ENCODE results near the gene PSME1. TPM values are rescaled to one million over a fixed set of nuclear protein-coding genes. Genes with fewer than 3 reads are reported as not detected.

The PSME1 gene
- total and polyA plus RNA-seq, 4 donors, result 63.3 to 237 (median 101) TPM

DNA sequence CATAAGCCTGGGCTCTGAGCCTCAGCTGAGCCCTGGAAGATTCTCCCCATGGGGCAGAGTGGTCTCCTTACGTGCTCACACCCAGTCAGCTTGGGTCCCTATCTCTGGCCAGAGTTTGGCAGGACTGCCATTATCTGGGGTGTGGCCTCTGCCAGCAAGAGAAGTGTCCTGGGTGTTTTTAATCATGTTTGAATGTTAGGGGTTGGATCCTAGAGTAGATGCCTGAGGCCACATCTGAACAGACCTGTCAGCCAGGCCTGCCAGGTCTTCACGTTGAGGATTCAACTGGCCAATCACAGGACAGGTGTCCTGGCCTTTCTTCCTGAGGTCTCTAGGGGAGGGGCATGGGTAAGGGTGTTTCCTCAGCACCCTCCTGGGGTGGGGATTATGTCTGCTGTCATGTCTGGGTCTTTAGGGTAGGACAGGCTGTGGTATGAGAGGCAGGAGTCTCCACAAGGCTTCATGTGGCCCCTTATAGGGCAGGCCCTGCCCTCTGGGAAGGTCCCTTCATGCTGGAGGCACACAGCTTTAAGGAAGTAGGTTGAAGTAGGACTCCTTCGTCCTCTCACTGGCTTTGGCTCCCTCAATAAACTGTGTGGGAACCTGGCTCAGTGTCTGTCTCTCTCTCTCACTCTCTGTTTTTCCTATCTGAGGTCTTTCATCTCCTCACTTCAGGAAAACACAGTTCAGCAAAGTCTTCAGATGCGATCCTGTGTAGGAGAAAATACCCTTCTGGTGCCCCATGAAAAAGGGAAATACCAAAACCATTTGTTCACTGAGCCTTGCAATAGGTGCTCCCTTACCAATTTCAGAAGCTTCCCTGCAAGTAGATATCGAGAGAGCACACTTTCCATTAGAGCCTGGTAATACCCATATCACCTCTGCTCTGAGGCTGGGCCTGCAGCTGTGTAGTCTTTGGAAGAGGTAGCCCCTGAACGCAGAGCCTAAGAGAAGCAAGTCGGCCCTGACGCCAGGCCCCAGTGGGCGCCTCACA is 12.3 kb upstream of the PSME1 start:
- Histone ChIP-seq H3K27ac (ENCODE audit: low read depth in 1 of 2, low read length in 2 of 2) (no peak overlapping the region), H3K9ac (ENCODE audit: low read depth in 1 of 2, low read length in 2 of 2) (no peak overlapping the region), H3K9me3 (ENCODE audit: control insufficient read depth in 4 of 4, low read length in 3 of 4) (no peaks in the 10 kb centered on the region), H3K36me3 (ENCODE audit: control insufficient read depth in 4 of 4, insufficient read depth in 3 of 4, low read depth in 1 of 4, low read length in 3 of 4) (peaks cover 28 to 49% (median 45%) of the 10 kb centered on the region in 4 donors), H3K4me3 (ENCODE audit: low read depth in 1 of 3, low read length in 3 of 3) (no peak overlapping the region), H3K27me3 (ENCODE audit: control insufficient read depth in 4 of 4, insufficient read depth in 4 of 4, low read length in 3 of 4) (no peaks in the 10 kb centered on the region), H3K4me1 (ENCODE audit: control insufficient read depth in 4 of 4, insufficient read depth in 4 of 4, low read length in 3 of 4) (peaks cover 0 to 4% (median 2%) of the 10 kb centered on the region in 4 donors)
- no peak for TF ChIP-seq YY1 (IDR thresholded peaks at IDR 0.05)
- no peak for TF ChIP-seq RXRA (IDR thresholded peaks at IDR 0.05)
- no peak for TF ChIP-seq FOXA2 (IDR thresholded peaks at IDR 0.05)
- TF ChIP-seq, protein P1, sequence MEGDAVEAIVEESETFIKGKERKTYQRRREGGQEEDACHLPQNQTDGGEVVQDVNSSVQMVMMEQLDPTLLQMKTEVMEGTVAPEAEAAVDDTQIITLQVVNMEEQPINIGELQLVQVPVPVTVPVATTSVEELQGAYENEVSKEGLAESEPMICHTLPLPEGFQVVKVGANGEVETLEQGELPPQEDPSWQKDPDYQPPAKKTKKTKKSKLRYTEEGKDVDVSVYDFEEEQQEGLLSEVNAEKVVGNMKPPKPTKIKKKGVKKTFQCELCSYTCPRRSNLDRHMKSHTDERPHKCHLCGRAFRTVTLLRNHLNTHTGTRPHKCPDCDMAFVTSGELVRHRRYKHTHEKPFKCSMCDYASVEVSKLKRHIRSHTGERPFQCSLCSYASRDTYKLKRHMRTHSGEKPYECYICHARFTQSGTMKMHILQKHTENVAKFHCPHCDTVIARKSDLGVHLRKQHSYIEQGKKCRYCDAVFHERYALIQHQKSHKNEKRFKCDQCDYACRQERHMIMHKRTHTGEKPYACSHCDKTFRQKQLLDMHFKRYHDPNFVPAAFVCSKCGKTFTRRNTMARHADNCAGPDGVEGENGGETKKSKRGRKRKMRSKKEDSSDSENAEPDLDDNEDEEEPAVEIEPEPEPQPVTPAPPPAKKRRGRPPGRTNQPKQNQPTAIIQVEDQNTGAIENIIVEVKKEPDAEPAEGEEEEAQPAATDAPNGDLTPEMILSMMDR (IDR thresholded peaks at IDR 0.05; ENCODE audit: low read depth, low read length, missing input control), result no peak
- TF ChIP-seq, protein P2, sequence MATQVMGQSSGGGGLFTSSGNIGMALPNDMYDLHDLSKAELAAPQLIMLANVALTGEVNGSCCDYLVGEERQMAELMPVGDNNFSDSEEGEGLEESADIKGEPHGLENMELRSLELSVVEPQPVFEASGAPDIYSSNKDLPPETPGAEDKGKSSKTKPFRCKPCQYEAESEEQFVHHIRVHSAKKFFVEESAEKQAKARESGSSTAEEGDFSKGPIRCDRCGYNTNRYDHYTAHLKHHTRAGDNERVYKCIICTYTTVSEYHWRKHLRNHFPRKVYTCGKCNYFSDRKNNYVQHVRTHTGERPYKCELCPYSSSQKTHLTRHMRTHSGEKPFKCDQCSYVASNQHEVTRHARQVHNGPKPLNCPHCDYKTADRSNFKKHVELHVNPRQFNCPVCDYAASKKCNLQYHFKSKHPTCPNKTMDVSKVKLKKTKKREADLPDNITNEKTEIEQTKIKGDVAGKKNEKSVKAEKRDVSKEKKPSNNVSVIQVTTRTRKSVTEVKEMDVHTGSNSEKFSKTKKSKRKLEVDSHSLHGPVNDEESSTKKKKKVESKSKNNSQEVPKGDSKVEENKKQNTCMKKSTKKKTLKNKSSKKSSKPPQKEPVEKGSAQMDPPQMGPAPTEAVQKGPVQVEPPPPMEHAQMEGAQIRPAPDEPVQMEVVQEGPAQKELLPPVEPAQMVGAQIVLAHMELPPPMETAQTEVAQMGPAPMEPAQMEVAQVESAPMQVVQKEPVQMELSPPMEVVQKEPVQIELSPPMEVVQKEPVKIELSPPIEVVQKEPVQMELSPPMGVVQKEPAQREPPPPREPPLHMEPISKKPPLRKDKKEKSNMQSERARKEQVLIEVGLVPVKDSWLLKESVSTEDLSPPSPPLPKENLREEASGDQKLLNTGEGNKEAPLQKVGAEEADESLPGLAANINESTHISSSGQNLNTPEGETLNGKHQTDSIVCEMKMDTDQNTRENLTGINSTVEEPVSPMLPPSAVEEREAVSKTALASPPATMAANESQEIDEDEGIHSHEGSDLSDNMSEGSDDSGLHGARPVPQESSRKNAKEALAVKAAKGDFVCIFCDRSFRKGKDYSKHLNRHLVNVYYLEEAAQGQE (IDR thresholded peaks at IDR 0.05), result no peak
- no peak for TF ChIP-seq RAD21 (IDR thresholded peaks at IDR 0.05)
- no peak for TF ChIP-seq EGR1 (IDR thresholded peaks at IDR 0.05; ENCODE audit: low read depth in 2 of 2)
- no peak for TF ChIP-seq HNF4G (IDR thresholded peaks at IDR 0.05)
- no peak for TF ChIP-seq HNF4A (conservative IDR thresholded peaks at IDR 0.05)
- TF ChIP-seq, protein P3, sequence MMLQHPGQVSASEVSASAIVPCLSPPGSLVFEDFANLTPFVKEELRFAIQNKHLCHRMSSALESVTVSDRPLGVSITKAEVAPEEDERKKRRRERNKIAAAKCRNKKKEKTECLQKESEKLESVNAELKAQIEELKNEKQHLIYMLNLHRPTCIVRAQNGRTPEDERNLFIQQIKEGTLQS (IDR thresholded peaks at IDR 0.05), result no peak
- TF ChIP-seq SP1 (IDR thresholded peaks at IDR 0.05), result no peak
- TF ChIP-seq FOXA1 (IDR thresholded peaks at IDR 0.05), result no peak
- TF ChIP-seq, protein P4, sequence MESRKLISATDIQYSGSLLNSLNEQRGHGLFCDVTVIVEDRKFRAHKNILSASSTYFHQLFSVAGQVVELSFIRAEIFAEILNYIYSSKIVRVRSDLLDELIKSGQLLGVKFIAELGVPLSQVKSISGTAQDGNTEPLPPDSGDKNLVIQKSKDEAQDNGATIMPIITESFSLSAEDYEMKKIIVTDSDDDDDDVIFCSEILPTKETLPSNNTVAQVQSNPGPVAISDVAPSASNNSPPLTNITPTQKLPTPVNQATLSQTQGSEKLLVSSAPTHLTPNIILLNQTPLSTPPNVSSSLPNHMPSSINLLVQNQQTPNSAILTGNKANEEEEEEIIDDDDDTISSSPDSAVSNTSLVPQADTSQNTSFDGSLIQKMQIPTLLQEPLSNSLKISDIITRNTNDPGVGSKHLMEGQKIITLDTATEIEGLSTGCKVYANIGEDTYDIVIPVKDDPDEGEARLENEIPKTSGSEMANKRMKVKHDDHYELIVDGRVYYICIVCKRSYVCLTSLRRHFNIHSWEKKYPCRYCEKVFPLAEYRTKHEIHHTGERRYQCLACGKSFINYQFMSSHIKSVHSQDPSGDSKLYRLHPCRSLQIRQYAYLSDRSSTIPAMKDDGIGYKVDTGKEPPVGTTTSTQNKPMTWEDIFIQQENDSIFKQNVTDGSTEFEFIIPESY (IDR thresholded peaks at IDR 0.05), result no peak
- no peak for TF ChIP-seq TAF1 (conservative IDR thresholded peaks at IDR 0.05)
- TF ChIP-seq, protein P5, sequence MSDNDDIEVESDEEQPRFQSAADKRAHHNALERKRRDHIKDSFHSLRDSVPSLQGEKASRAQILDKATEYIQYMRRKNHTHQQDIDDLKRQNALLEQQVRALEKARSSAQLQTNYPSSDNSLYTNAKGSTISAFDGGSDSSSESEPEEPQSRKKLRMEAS (IDR thresholded peaks at IDR 0.05), result no peak
- 92% methylated on average over 9 of the region's 9 CpGs for WGBS
- DNase-seq (ENCODE audit: low spot score), result peak; percentile 71
